ENCODE results near the gene IGSF3.

DNA sequence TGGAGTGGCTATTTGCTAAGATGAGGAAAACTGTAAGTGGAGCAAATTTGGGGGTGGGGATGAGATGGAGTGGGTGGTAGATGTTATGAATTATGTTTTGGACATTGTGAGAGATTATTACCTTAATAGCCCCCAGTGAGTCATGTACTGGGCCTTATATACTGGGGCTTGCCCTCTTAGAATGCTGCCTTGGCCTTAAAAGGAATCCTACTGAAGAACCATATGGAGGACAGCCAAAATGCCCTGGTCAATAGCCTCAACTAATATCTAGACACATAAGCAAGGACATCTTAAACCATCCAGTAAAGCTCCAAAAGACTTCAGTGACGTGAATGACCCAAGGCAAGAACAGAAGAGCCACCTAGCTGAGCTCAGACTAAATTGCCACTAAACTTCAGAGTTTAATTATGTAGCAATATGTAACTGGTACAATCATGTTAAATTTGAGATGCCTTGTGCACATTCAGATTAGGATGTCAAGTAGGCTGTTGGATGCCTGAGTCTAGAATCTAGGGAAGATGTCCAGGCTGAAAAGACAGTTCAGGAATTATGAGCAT lies 13.9 kb upstream of the IGSF3 start:
- no peak for TF ChIP-seq ZNF121 (CRISPR knock-in tag; IDR thresholded peaks at IDR 0.05)
- TF ChIP-seq, protein P1, sequence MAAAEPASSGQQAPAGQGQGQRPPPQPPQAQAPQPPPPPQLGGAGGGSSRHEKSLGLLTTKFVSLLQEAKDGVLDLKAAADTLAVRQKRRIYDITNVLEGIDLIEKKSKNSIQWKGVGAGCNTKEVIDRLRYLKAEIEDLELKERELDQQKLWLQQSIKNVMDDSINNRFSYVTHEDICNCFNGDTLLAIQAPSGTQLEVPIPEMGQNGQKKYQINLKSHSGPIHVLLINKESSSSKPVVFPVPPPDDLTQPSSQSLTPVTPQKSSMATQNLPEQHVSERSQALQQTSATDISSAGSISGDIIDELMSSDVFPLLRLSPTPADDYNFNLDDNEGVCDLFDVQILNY (CRISPR knock-in tag; IDR thresholded peaks at IDR 0.05), result no peak
- TF ChIP-seq, protein P2, sequence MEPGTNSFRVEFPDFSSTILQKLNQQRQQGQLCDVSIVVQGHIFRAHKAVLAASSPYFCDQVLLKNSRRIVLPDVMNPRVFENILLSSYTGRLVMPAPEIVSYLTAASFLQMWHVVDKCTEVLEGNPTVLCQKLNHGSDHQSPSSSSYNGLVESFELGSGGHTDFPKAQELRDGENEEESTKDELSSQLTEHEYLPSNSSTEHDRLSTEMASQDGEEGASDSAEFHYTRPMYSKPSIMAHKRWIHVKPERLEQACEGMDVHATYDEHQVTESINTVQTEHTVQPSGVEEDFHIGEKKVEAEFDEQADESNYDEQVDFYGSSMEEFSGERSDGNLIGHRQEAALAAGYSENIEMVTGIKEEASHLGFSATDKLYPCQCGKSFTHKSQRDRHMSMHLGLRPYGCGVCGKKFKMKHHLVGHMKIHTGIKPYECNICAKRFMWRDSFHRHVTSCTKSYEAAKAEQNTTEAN (CRISPR knock-in tag; IDR thresholded peaks at IDR 0.05), result no peak

All from WTC11 (cell line).